Measurements from ENCODE around the gene ALDH18A1.
A peak's percentile ranks its signal among the peaks of the same experiment; 100 is the strongest.
"Not testable (repeated sequence)": the region's sequence is repeated elsewhere in the genome, so short reads cannot be mapped to it uniquely, and the experiment has no call there.

The ALDH18A1 gene

GRCh38 chr10:95648138-95648537, 8.4 kb downstream of the ALDH18A1 start:
- no peak for DNase-seq

GRCh38 chr10:95646160-95646559, 10.4 kb downstream of the ALDH18A1 start:
- DNase-seq, result no peak

GRCh38 chr10:95644901-95645300, 11.6 kb downstream of the ALDH18A1 start:
- DNase-seq, result no peak

GRCh38 chr10:95640891-95641315, 15.6 kb downstream of the ALDH18A1 start:
- no peak for DNase-seq

GRCh38 chr10:95637911-95638310, 18.6 kb downstream of the ALDH18A1 start:
- no peak for DNase-seq

GRCh38 chr10:95637140-95637539, 19.4 kb downstream of the ALDH18A1 start:
- DNase-seq, result no peak

GRCh38 chr10:95635319-95635733, 21.2 kb downstream of the ALDH18A1 start:
- no peak for DNase-seq

- DNase-seq, result no peak
These were observed 27.7 kb downstream of the ALDH18A1 start for GRCh38 chr10:95628786-95629185.

- DNase-seq, result no peak
These were observed 30.0 kb downstream of the ALDH18A1 start for GRCh38 chr10:95626500-95626899.

GRCh38 chr10:95620415-95620814, 36.1 kb downstream of the ALDH18A1 start:
- not testable (repeated sequence) for DNase-seq

- DNase-seq, result no peak
These were observed 38.4 kb downstream of the ALDH18A1 start for GRCh38 chr10:95618101-95618500.

GRCh38 chr10:95616446-95616845, 40.1 kb downstream of the ALDH18A1 start:
- no peak for DNase-seq

GRCh38 chr10:95613330-95613729, 43.2 kb downstream of the ALDH18A1 start:
- DNase-seq, result no peak

- no peak for DNase-seq
These were observed 45.8 kb downstream of the ALDH18A1 start for GRCh38 chr10:95610727-95611126.

- DNase-seq, result no peak
These were observed 49.6 kb downstream of the ALDH18A1 start for GRCh38 chr10:95606922-95607321.

GRCh38 chr10:95605163-95605562, 51.3 kb downstream of the ALDH18A1 start:
- no peak for DNase-seq

GRCh38 chr10:95604630-95605029, 51.9 kb downstream of the ALDH18A1 start:
- DNase-seq, result no peak

- DNase-seq, result no peak
These were observed 54.1 kb downstream of the ALDH18A1 start for GRCh38 chr10:95602382-95602781.

- DNase-seq, result peak; percentile 77
These were observed 55.3 kb downstream of the ALDH18A1 start for GRCh38 chr10:95601116-95601719.

GRCh38 chr10:95600158-95600557, 56.4 kb downstream of the ALDH18A1 start:
- no peak for DNase-seq

GRCh38 chr10:95597788-95598187, 58.7 kb downstream of the ALDH18A1 start:
- no peak for DNase-seq

GRCh38 chr10:95588025-95588424, 68.5 kb downstream of the ALDH18A1 start:
- DNase-seq, result no peak

GRCh38 chr10:95579835-95580535, 76.5 kb downstream of the ALDH18A1 start:
- no peak for DNase-seq

- no peak for DNase-seq
These were observed 77.2 kb downstream of the ALDH18A1 start for GRCh38 chr10:95579292-95579691.

- no peak for DNase-seq
These were observed 77.9 kb downstream of the ALDH18A1 start for GRCh38 chr10:95578619-95579018.
